Heart left ventricle (tissue), 16 donors: ENCODE data around the gene VSIG10L2. TPM values are rescaled to one million over a fixed set of nuclear protein-coding genes. Genes with fewer than 3 reads are reported as not detected.

Experiments
- ATAC-seq, 4 donors: fragments of 200-7000 bp; cut with Tn5 transposase; one replicate each; pipeline ENCODE4 v1.9.1; 2020 to 2022; ENCODE audit warnings: moderate library complexity in 4 of 4, mild to moderate bottlenecking in 3 of 4, moderate number of reproducible peaks in 1 of 4
- DNase-seq, 5 donors: peaks; one replicate each; pipeline ENCODE4 v3.0.0-alpha.2; 2020
- H3K27ac ChIP-seq, 12 donors: fragments of 200-600 bp; sonication (generic) in 4 of 12; one replicate each; pipeline versions ENCODE4 v1.5.0 to v1.8.0; 2016 to 2022; ENCODE audit warnings: mild to moderate bottlenecking in 2 of 12
- H3K27me3 ChIP-seq, 9 donors: fragments of 200-600 bp; sonication (generic) in 2 of 9; one replicate each; pipeline versions ENCODE4 v1.5.1 to v1.8.0; 2016 to 2022; ENCODE audit warnings: mild to moderate bottlenecking in 3 of 9
- H3K36me3 ChIP-seq, 9 donors: fragments of 200-600 bp; sonication (generic) in 2 of 9; one replicate each; pipeline versions ENCODE4 v1.5.0 to v1.8.0; 2018 to 2022; ENCODE audit warnings: mild to moderate bottlenecking in 2 of 9
- H3K4me1 ChIP-seq, 12 donors: fragments of 200-600 bp; sonication (generic) in 4 of 12; one replicate each; pipeline versions ENCODE4 v1.5.0 to v1.8.0; 2016 to 2022; ENCODE audit warnings: mild to moderate bottlenecking in 3 of 12
- H3K4me3 ChIP-seq, 12 donors: fragments of 200-600 bp; sonication (generic) in 4 of 12; one replicate each; pipeline versions ENCODE4 v1.5.0 to v1.8.0; 2017 to 2022; ENCODE audit warnings: mild to moderate bottlenecking in 9 of 12, moderate library complexity in 4 of 12
- H3K9me3 ChIP-seq, 12 donors: fragments of 200-600 bp; sonication (generic) in 4 of 12; one replicate each; pipeline versions ENCODE4 v1.5.0 to v1.8.0; 2016 to 2022; ENCODE audit warnings: mild to moderate bottlenecking in 1 of 12
- CTCF ChIP-seq, 12 donors: fragments of 200-600 bp; sonication (generic) in 4 of 12; IDR thresholded peaks; one replicate each; pipeline versions ENCODE4 v1.5.0 to v1.8.0; 2018 to 2022; ENCODE audit warnings: antibody characterized with exemption in 12 of 12, mild to moderate bottlenecking in 5 of 12
- POLR2A ChIP-seq, 2 donors: fragments of 450-650 bp; IDR thresholded peaks; one replicate each; pipeline ENCODE4 v1.6.1; 2017; ENCODE audit warnings: antibody characterized with exemption in 2 of 2, mild to moderate bottlenecking in 2 of 2, moderate library complexity in 2 of 2
- WGBS, 4 donors: extraction: QIAGEN DNeasy Blood & Tissue Kit in 2 of 4; methylation state at CpG; one replicate each; pipeline versions ENCODE4 v1.1.5 to v1.1.7; 2013 to 2018; 5-methylcytosine and 5-hydroxymethylcytosine counted together
- intact Hi-C, 10 donors: fragments of 100-400 bp; cut with DNase I; formaldehyde crosslinking; loops; one replicate each; pipeline versions ENCODE4 v1.11.1 to v1.14.2; 2022
- polyA plus RNA-seq, 2 donors: library from polyadenylated mRNA; stranded (reverse); fragments of 200-250 nt; gene quantifications; one replicate each; pipeline ENCODE4 v1.2.3, GENCODE V29; 2013
- total RNA-seq, 9 donors: library from RNA; depleted of rRNA in 2 of 9; stranded (reverse); fragments of >200 nt in 2 of 9; fragmentation: NEBNext Ultra II Directional in 3 of 9; extraction: Animal tissue kit (Norgen Biotek cat#: 25700) in 3 of 9; gene quantifications; one replicate each; pipeline versions ENCODE4 v1.1.0 to v1.2.4, GENCODE V29; 2016 to 2023
- donor health status: ischemic (EF 13 %, LVEDD 7.1; RV severe dilation, severe dysfunction).
- donor health status: healthy with polysubstance abuse.
- donor health status: DM: no; HTN: yes; CAD: no.
- donor health status: DM: no; HTN: no; CAD: no.
- donor health status: ischemic (EF 25% LVEDD 6.9; RV normal size, moderate dysfunction).
- donor health status: ischemic (EF 25% LVEDD 5.7; RV mildly dilated, moderate dysfunction).
- donor health status: healthy.
- donor health status: DM: yes; HTN: yes; CAD: no.
- donor health status: ischemic (EF 35%, LVEDD 5.7; RV mildly dilated, moderate dysfunction).
- donor health status: nonischemic (EF 11% LVEDD 7.7; RV severe dilation, severe dysfunction).
- donor health status: DM: yes; HTN: yes; CAD: no.
- donor health status: PGD.
- donor health status: ischemic (EF 29% LVEDD 5.4; RV normal size, mild dysfunction).
- donor health status: nonischemic (EF 23%, LVEDD 6.1; RV moderate dilation, normal function).

VSIG10L2 gene
- total and polyA plus RNA-seq, 11 donors = 0.04 to 0.21 (median 0.12) TPM; not detected in 8

GRCh38 chr11:125951731-125952130 is 5.9 kb downstream of the VSIG10L2 start:
- WGBS, 4 donors = 42 to 75% (median 58%) methylated on average over 6 to 11 of the region's 11 CpGs
- Histone ChIP-seq H3K4me1 (peaks cover 3 to 27% (median 16%) of the 10 kb centered on the region in 12 donors), H3K27ac (peak overlapping the region in 8 of 12 donors; percentile 28 to 70 (median 47)), H3K27me3 (peaks cover 0 to 2% (median 0%) of the 10 kb centered on the region in 9 donors), H3K4me3 (no peak overlapping the region), H3K9me3 (no peaks in the 10 kb centered on the region), H3K36me3 (no peaks in the 10 kb centered on the region)
- DNase-seq (no peak), ATAC-seq (peak in 3 of 4 donors; percentile 3 to 12 (median 3))
- intact Hi-C loops = loop anchor here in 1 of 10 donors (10.0 kb wide), 1 partner anchor 113 kb away; the partner anchor contains the start of gene CDON
- no peak for TF ChIP-seq POLR2A (IDR thresholded peaks at IDR 0.05)
- TF ChIP-seq CTCF (IDR thresholded peaks at IDR 0.05) = no peak

DNA sequence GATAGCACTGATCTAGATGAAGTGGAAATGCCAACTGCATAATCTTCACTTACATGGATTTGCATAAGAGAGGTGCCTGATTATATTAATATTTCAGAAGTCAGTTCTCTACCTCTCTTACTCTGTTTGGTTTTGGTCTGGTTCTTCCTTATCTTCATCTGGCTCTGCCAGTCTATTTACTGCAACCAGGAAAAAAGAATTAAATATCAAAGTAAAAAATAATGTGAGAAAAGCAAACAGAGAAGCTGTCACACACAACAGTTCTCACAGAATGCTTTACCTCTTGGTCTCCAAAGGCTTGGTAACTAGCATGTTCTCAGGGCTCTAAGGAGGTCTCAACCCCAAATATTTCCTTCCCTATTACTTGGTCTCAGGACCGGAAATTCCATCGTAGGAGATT is 6.7 kb downstream of the VSIG10L2 start:
- Histone ChIP-seq H3K4me1 (peaks cover 3 to 31% (median 16%) of the 10 kb centered on the region in 12 donors), H3K27me3 (no peaks in the 10 kb centered on the region), H3K4me3 (no peak overlapping the region), H3K9me3 (no peaks in the 10 kb centered on the region), H3K36me3 (no peaks in the 10 kb centered on the region), H3K27ac (no peak overlapping the region)
- intact Hi-C loops = loop anchor here in 1 of 10 donors (10.0 kb wide), 1 partner anchor 112 kb away; the partner anchor contains the start of gene CDON
- 65 to 91% (median 82%) methylated on average over 2 of the region's 2 CpGs for WGBS, 4 donors
- TF ChIP-seq POLR2A (IDR thresholded peaks at IDR 0.05) = no peak
- TF ChIP-seq CTCF (IDR thresholded peaks at IDR 0.05) = no peak
- ATAC-seq (no peak), DNase-seq (no peak)

DNA sequence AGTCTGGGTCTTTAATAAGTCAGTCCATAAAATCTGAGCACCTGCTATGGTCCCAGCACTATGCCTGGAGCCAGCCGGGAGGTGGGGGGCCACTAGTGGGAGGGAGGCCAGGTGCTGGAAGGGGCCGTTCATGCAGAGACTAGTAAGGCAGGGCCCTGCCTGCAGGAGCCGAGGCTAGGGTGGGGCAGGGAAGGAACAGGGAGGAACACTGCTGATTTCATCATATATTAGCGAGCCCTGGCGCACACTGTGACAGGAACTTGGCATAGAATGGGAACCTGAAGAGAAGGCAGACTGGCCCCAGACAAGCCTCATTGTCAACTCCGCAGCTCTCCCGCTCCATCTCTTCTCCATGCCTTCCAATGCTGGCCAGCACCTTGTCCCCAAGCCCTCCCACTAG is 7.1 kb downstream of the VSIG10L2 start:
- ATAC-seq (peak; percentile 27 to 45 (median 36)), DNase-seq (peak in 1 of 5 donors; percentile 58)
- H3K36me3 ChIP-seq = no peaks in the 10 kb centered on the region
- H3K27me3 ChIP-seq = no peaks in the 10 kb centered on the region
- H3K4me1 ChIP-seq = peaks cover 3 to 31% (median 16%) of the 10 kb centered on the region in 12 donors
- no peak overlapping the region for H3K4me3 ChIP-seq
- H3K9me3 ChIP-seq = no peaks in the 10 kb centered on the region
- WGBS, 4 donors = 45 to 53% (median 50%) methylated on average over 7 of the region's 7 CpGs
- TF ChIP-seq POLR2A (IDR thresholded peaks at IDR 0.05) (no peak), CTCF (IDR thresholded peaks at IDR 0.05) (no peak)
- peak overlapping the region in 1 of 12 donors; percentile 62 for H3K27ac ChIP-seq
- intact Hi-C loops = loop anchor here in 1 of 10 donors (10.0 kb wide), 1 partner anchor 112 kb away; the partner anchor contains the start of gene CDON

- H3K9me3 ChIP-seq = no peaks in the 10 kb centered on the region
- peak overlapping the region in 1 of 12 donors; percentile 62 for H3K27ac ChIP-seq
- intact Hi-C loops = loop anchor here in 1 of 10 donors (10.0 kb wide), 1 partner anchor 111 kb away; the partner anchor contains the start of gene CDON
- TF ChIP-seq CTCF (IDR thresholded peaks at IDR 0.05) (no peak), POLR2A (IDR thresholded peaks at IDR 0.05) (no peak)
- no peaks in the 10 kb centered on the region for H3K27me3 ChIP-seq
- WGBS, 4 donors = 86 to 89% (median 87%) methylated on average over 18 to 20 of the region's 20 CpGs
- no peak overlapping the region for H3K4me3 ChIP-seq
- ATAC-seq (no peak), DNase-seq (no peak)
- no peaks in the 10 kb centered on the region for H3K36me3 ChIP-seq
- peaks cover 3 to 31% (median 16%) of the 10 kb centered on the region in 12 donors for H3K4me1 ChIP-seq
Measured at GRCh38 chr11:125953401-125953935, 7.6 kb downstream of the VSIG10L2 start.
